Measurements from ENCODE around the gene LDLRAP1.

DNA sequence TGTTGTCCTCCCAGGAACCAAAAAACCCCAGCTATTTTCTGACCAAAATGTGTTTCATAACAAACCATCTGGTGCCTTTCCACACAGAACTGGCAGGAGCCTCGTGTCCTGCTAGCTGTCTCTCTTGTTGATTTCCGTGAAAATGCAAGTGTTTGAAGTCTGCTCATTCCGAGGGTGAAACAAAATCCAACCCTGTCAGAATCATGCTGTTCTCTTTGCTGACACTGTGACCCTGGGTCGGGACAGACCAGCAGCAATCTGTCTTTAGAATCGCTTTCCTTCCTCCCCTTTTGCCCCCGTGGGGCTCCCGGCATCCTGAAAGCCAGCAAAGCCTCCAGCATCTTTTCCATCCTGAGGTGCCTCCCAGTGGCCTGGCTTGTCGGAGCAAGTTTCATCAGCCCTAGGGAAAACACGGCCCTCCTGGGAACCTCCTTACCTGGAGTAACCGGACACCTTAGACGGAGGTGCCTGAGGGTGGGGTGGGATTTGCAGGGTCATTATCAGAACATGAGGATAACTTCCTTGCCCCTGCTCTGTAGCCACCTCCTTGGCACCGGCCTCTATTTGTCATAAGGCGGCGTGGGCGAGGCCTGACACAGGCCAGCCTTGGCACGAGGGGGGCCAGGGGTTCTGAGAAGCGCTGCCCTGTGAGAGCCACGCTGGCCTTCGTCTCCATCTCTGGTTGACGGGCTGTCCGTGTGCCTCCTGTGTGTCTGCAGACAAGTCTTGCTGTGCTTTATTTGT is 24.9 kb downstream of the LDLRAP1 start:
- TF ChIP-seq EZH2 (IDR thresholded peaks at IDR 0.05; ENCODE audit: insufficient read depth, poor library complexity, severe bottlenecking) = no peak
- no peak for TF ChIP-seq EZH2phosphoT487 (IDR thresholded peaks at IDR 0.05; ENCODE audit: insufficient read depth, low read depth)

Data from GM23248 (cell line).